SK-N-SH (cell line): ENCODE data around the gene NISCH. TPM values are rescaled to one million over a fixed set of nuclear protein-coding genes. Genes with fewer than 3 reads are reported as not detected.

ENCODE experiments used
- CTCF ChIA-PET: fragments of 300-600, 350-600 bp; formaldehyde crosslinking; extraction: SDS; loops from one replicate; lab custom pipeline; 2021; lab: Yijun Ruan, JAX
- POLR2A ChIA-PET: fragments of 350-600 bp; sonication (Branson Sonifier 250); formaldehyde crosslinking; extraction: SDS; loops from one replicate; lab custom pipeline; 2020; ENCODE audit warnings: antibody characterized with exemption, inconsistent platforms; lab: Yijun Ruan, JAX
- DNase-seq: peaks from one replicate; pipeline ENCODE4 v3.0.0; 2012
- H2AFZ ChIP-seq: fragments of 200-600 bp; sonication (generic); 2 replicates; pipeline ENCODE4 v1.8.1; 2016; ENCODE audit warnings: antibody characterized with exemption, mild to moderate bottlenecking, low read depth
- H3F3A ChIP-seq: fragments of 200-600 bp; sonication (generic); replicated peaks from 2 replicates; pipeline ENCODE3; 2016; ENCODE audit warnings: antibody characterized with exemption, mild to moderate bottlenecking; ENCODE audit not compliant: insufficient read depth
- H3K27ac ChIP-seq, 2 experiments: fragments of 200-500 bp in 1 of 2; fragments of 200-600 bp in 1 of 2; sonication (Bioruptor generic) in 1 of 2; sonication (generic), shearing (Covaris generic) in 1 of 2; 2 replicates each; pipeline versions ENCODE4 v1.5.1 to v1.6.1; 2014 to 2016; ENCODE audit warnings: low read depth in 2 of 2, inconsistent platforms in 1 of 2, low read length in 1 of 2, mild to moderate bottlenecking in 1 of 2, mixed read lengths in 1 of 2
- H3K27me3 ChIP-seq: fragments of 200-600 bp; sonication (generic), shearing (Covaris generic); 2 replicates; pipeline ENCODE4 v1.6.1; 2016; ENCODE audit warnings: mixed run types; ENCODE audit not compliant: insufficient read depth
- H3K36me3 ChIP-seq, 2 experiments: fragments of 200-500 bp in 1 of 2; fragments of 200-600 bp in 1 of 2; sonication (Bioruptor generic) in 1 of 2; sonication (generic) in 1 of 2; replicated peaks in 1 of 2; 2 replicates each; pipeline versions ENCODE3 to v1.5.1; 2014 to 2016; ENCODE audit warnings: low read length in 1 of 2, mild to moderate bottlenecking in 1 of 2; ENCODE audit not compliant: insufficient read depth in 2 of 2, control insufficient read depth in 1 of 2
- H3K4me1 ChIP-seq, 2 experiments: fragments of 200-500 bp in 1 of 2; fragments of 200-600 bp in 1 of 2; sonication (Bioruptor generic) in 1 of 2; sonication (generic), shearing (Covaris generic) in 1 of 2; 2 replicates each; pipeline versions ENCODE4 v1.5.1 to v1.6.1; 2014 to 2016; ENCODE audit warnings: low read depth in 1 of 2, low read length in 1 of 2, mixed run types in 1 of 2; ENCODE audit not compliant: insufficient read depth in 2 of 2, control insufficient read depth in 1 of 2
- H3K4me2 ChIP-seq: fragments of 200-600 bp; sonication (generic), shearing (Covaris generic); 2 replicates; pipeline ENCODE4 v1.6.1; 2017; ENCODE audit warnings: mixed run types
- H3K4me3 ChIP-seq, 2 experiments: fragments of 200-500 bp in 1 of 2; fragments of 200-600 bp in 1 of 2; sonication (Bioruptor generic) in 1 of 2; sonication (generic), shearing (Covaris generic) in 1 of 2; 2 replicates each; pipeline versions ENCODE4 v1.5.1 to v1.8.1; 2014 to 2016; ENCODE audit warnings: low read depth in 2 of 2, inconsistent platforms in 1 of 2, low read length in 1 of 2, mild to moderate bottlenecking in 1 of 2, mixed read lengths in 1 of 2, moderate library complexity in 1 of 2
- H3K79me2 ChIP-seq: fragments of 200-600 bp; sonication (generic); 2 replicates; pipeline ENCODE4 v1.8.1; 2017; ENCODE audit warnings: mild to moderate bottlenecking; ENCODE audit not compliant: insufficient read depth
- H3K9ac ChIP-seq: fragments of 200-600 bp; sonication (generic); 2 replicates; pipeline ENCODE4 v1.6.1; 2017; ENCODE audit warnings: mixed run types
- H3K9me2 ChIP-seq: fragments of 200-600 bp; sonication (generic); 2 replicates; pipeline ENCODE4 v1.6.1; 2017; ENCODE audit warnings: mixed run types
- H3K9me3 ChIP-seq: fragments of 200-600 bp; sonication (generic); 2 replicates; pipeline ENCODE4 v1.6.1; 2017; ENCODE audit warnings: mixed run types, mild to moderate bottlenecking, moderate library complexity
- H4K20me1 ChIP-seq: fragments of 200-600 bp; sonication (generic); 2 replicates; pipeline ENCODE4 v1.6.1; 2017; ENCODE audit warnings: mild to moderate bottlenecking, mixed run types; ENCODE audit not compliant: insufficient read depth
- EP300 ChIP-seq, 2 experiments: IDR thresholded peaks; 2 replicates each; pipeline versions ENCODE4 v1.4.0 to v1.6.1; 2012; ENCODE audit warnings: borderline replicate concordance in 1 of 2, low read depth in 1 of 2, low read length in 1 of 2
- GABPA ChIP-seq: IDR thresholded peaks from 2 replicates; pipeline ENCODE4 v1.4.0; 2012; ENCODE audit warnings: low read depth, mild to moderate bottlenecking
- GATA2 ChIP-seq: sonication (generic); formaldehyde crosslinking; IDR thresholded peaks from 2 replicates; pipeline ENCODE4 v1.5.0; 2020; ENCODE audit warnings: mild to moderate bottlenecking, missing genetic modification reagents
- IRF3 ChIP-seq: fragments of 150-350 bp; IDR thresholded peaks from 2 replicates; pipeline ENCODE4 v1.6.1; 2016; ENCODE audit warnings: mild to moderate bottlenecking, low read depth, low read length
- JUND ChIP-seq: IDR thresholded peaks from 2 replicates; pipeline ENCODE4 v1.4.0; 2012
- MEF2A ChIP-seq: IDR thresholded peaks from 2 replicates; pipeline ENCODE4 v1.4.0; 2012; ENCODE audit warnings: low read depth, borderline replicate concordance
- MXI1 ChIP-seq: IDR thresholded peaks from 2 replicates; pipeline ENCODE4 v1.6.1; 2012; ENCODE audit warnings: mild to moderate bottlenecking, low read depth, low read length, improper control_type of control experiment
- NFIC ChIP-seq: IDR thresholded peaks from 2 replicates; pipeline ENCODE4 v1.4.0; 2012; ENCODE audit warnings: borderline replicate concordance
- NRF1 ChIP-seq: IDR thresholded peaks from 2 replicates; pipeline ENCODE4 v1.6.1; 2012; ENCODE audit warnings: low read depth, mild to moderate bottlenecking, low read length
- PBX3 ChIP-seq: IDR thresholded peaks from 2 replicates; pipeline ENCODE4; 2012
- RFX5 ChIP-seq: IDR thresholded peaks from 2 replicates; pipeline ENCODE4 v1.6.1; 2012; ENCODE audit warnings: mild to moderate bottlenecking, improper control_type of control experiment, low read length
- RXRA ChIP-seq: IDR thresholded peaks from 2 replicates; pipeline ENCODE4 v1.4.0; 2012; ENCODE audit warnings: low read depth, mild to moderate bottlenecking, borderline replicate concordance
- SIN3A ChIP-seq: IDR thresholded peaks from 2 replicates; pipeline ENCODE4 v1.6.1; 2012; ENCODE audit warnings: low read depth, mild to moderate bottlenecking, low read length, moderate library complexity, borderline replicate concordance
- SMC3 ChIP-seq: IDR thresholded peaks from 2 replicates; pipeline ENCODE4 v1.6.1; 2012; ENCODE audit warnings: low read depth, low read length, improper control_type of control experiment
- USF1 ChIP-seq: IDR thresholded peaks from 2 replicates; pipeline ENCODE4 v1.4.0; 2012; ENCODE audit warnings: low read depth, borderline replicate concordance
- WGBS: methylation state at CpG from one replicate; pipeline ENCODE4 v1.1.6; 2017; ENCODE audit warnings: low lambda C conversion rate; 5-methylcytosine and 5-hydroxymethylcytosine counted together
- polyA plus RNA-seq, 3 experiments: library from polyadenylated mRNA; depleted of rRNA; stranded (reverse); fragments of >200 nt; gene quantifications; 2 replicates each; pipeline ENCODE4 v1.2.3, GENCODE V29; 2012
- TF ChIP-seq, protein P1 (sequence below): fragments of 200-600 bp; sonication (generic); IDR thresholded peaks from 2 replicates; pipeline ENCODE4 v1.6.1; 2017; ENCODE audit warnings: antibody characterized with exemption, mild to moderate bottlenecking, moderate library complexity

Gene NISCH
- polyA plus RNA-seq, 1 of the 3 experiments (the other 2 are of a cell fraction) = 77.5 TPM

GRCh38 chr3:52498137-52499054 is 43.0 kb downstream of the NISCH start:
- H3K36me3 ChIP-seq = no peaks in the 10 kb centered on the region
- H3K27ac ChIP-seq = no peak overlapping the region
- 81% methylated on average over 13 of the region's 24 CpGs for WGBS
- CTCF ChIA-PET = interaction anchor here (0.5 to 2.3 kb wide), 4 partner anchors 12 to 103 kb away, joined by 3 to 7 read pairs (median 4); no protein-coding TSS in a partner anchor
- no peak for DNase-seq
- H3K9me2 ChIP-seq = no peaks in the 10 kb centered on the region
- TF ChIP-seq SIN3A (no peak), MXI1 (no peak), NRF1 (no peak), GABPA (no peak), MEF2A (no peak), GATA2 (CRISPR knock-in tag) (no peak), RFX5 (no peak), USF1 (no peak), JUND (no peak), PBX3 (no peak), IRF3 (no peak), RXRA (no peak), NFIC (no peak), EP300 (IDR thresholded peaks at IDR 0.05; ENCODE audit: borderline replicate concordance in 1 of 2, low read depth in 1 of 2, low read length in 1 of 2) (no peak), SMC3 (no peak)
- TF ChIP-seq, protein P1, sequence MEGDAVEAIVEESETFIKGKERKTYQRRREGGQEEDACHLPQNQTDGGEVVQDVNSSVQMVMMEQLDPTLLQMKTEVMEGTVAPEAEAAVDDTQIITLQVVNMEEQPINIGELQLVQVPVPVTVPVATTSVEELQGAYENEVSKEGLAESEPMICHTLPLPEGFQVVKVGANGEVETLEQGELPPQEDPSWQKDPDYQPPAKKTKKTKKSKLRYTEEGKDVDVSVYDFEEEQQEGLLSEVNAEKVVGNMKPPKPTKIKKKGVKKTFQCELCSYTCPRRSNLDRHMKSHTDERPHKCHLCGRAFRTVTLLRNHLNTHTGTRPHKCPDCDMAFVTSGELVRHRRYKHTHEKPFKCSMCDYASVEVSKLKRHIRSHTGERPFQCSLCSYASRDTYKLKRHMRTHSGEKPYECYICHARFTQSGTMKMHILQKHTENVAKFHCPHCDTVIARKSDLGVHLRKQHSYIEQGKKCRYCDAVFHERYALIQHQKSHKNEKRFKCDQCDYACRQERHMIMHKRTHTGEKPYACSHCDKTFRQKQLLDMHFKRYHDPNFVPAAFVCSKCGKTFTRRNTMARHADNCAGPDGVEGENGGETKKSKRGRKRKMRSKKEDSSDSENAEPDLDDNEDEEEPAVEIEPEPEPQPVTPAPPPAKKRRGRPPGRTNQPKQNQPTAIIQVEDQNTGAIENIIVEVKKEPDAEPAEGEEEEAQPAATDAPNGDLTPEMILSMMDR = no peak
- POLR2A ChIA-PET = interaction anchor here (1.3 kb wide), 1 partner anchor 9 kb away, joined by 5 read pairs; no protein-coding TSS in a partner anchor
- H3K9ac ChIP-seq = no peak overlapping the region
- no peak overlapping the region for H2AFZ ChIP-seq
- H3K4me2 ChIP-seq = no peak overlapping the region
- peaks cover 0 to 14% of the 10 kb centered on the region in 2 experiments; a peak in 1 of 4 replicates for H3K4me1 ChIP-seq
- no peak overlapping the region for H3K4me3 ChIP-seq
- H4K20me1 ChIP-seq = no peaks in the 10 kb centered on the region
- no peaks in the 10 kb centered on the region for H3K27me3 ChIP-seq
- no peaks in the 10 kb centered on the region for H3K9me3 ChIP-seq
- no peaks in the 10 kb centered on the region for H3F3A ChIP-seq
- H3K79me2 ChIP-seq = no peaks in the 10 kb centered on the region
